Epithelial cell of proximal tubule (primary cell): ENCODE measurements around the gene TERC. TPM values are rescaled to one million over a fixed set of nuclear protein-coding genes. Genes with fewer than 3 reads are reported as not detected.
"Not testable (repeated sequence)": the region's sequence is repeated elsewhere in the genome, so short reads cannot be mapped to it uniquely, and the experiment has no call there.

ENCODE experiments used
- DNase-seq: peaks from one replicate; pipeline ENCODE4 v3.0.0-alpha.2; 2011; ENCODE audit warnings: low read depth
- H3K4me3 ChIP-seq: 2 replicates; pipeline ENCODE4 v1.5.1; 2011; ENCODE audit warnings: low read depth, mild to moderate bottlenecking, low read length
- total RNA-seq: library from RNA; depleted of rRNA; stranded (reverse); fragments of >200 nt; gene quantifications from 2 replicates; pipeline ENCODE4 v1.2.3, GENCODE V29; 2015
- TF ChIP-seq, protein P1 (sequence below): conservative IDR thresholded peaks from 2 replicates; pipeline ENCODE4 v1.5.1; 2012; ENCODE audit warnings: low read depth, mild to moderate bottlenecking, low read length

Gene TERC
- total RNA-seq, 1 donor from 2014 or later: 307 TPM

GRCh38 chr3:169722724-169723123 lies 42.1 kb downstream of the TERC start:
- TF ChIP-seq, protein P1, sequence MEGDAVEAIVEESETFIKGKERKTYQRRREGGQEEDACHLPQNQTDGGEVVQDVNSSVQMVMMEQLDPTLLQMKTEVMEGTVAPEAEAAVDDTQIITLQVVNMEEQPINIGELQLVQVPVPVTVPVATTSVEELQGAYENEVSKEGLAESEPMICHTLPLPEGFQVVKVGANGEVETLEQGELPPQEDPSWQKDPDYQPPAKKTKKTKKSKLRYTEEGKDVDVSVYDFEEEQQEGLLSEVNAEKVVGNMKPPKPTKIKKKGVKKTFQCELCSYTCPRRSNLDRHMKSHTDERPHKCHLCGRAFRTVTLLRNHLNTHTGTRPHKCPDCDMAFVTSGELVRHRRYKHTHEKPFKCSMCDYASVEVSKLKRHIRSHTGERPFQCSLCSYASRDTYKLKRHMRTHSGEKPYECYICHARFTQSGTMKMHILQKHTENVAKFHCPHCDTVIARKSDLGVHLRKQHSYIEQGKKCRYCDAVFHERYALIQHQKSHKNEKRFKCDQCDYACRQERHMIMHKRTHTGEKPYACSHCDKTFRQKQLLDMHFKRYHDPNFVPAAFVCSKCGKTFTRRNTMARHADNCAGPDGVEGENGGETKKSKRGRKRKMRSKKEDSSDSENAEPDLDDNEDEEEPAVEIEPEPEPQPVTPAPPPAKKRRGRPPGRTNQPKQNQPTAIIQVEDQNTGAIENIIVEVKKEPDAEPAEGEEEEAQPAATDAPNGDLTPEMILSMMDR: no peak
- peak; percentile 20 for DNase-seq
- H3K4me3 ChIP-seq: no peak overlapping the region

DNA sequence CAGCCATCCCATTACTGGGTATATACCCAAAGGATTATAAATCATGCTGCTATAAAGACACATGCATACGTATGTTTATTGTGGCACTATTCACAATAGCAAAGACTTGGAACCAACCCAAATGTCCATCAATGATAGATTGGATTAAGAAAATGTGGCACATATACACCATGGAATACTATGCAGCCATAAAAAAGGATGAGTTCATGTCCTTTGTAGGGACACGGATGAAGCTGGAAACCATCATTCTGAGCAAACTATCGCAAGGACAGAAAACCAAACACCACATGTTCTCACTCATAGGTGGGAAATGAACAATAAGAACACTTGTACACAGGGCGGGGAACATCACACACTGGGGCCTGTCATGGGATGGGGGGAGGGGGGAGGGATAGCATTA lies 46.4 kb downstream of the TERC start:
- not testable (repeated sequence) for H3K4me3 ChIP-seq, DNase-seq

Other genes with a start within 250 kb of the TERC start
- 15.7 and 25.2 TPM in 2 replicates for gene MECOM, start 101.3 kb downstream of the TERC start, total RNA-seq
- gene ACTRT3, start 4.5 kb upstream of the TERC start, total RNA-seq: 2.6 and 3.8 TPM in 2 replicates
- gene MYNN, start 8.3 kb upstream of the TERC start, total RNA-seq: 10.9 and 17.6 TPM in 2 replicates
- 0.07 TPM in 1 of 2 replicates, not detected in the other for gene LRRIQ4, start 47.8 kb upstream of the TERC start, total RNA-seq
- 9.8 and 17.1 TPM in 2 replicates for gene LRRC34, start 47.8 kb upstream of the TERC start, total RNA-seq
- 0.14 TPM in 1 of 2 replicates, not detected in the other for gene LRRC31, start 104.9 kb upstream of the TERC start, total RNA-seq
- not detected in 2 replicates for gene SAMD7, start 146.5 kb upstream of the TERC start, total RNA-seq
- 24.7 and 34.8 TPM in 2 replicates for gene SEC62, start 201.7 kb upstream of the TERC start, total RNA-seq